Measurements from ENCODE around the gene KLHL26.

DNA sequence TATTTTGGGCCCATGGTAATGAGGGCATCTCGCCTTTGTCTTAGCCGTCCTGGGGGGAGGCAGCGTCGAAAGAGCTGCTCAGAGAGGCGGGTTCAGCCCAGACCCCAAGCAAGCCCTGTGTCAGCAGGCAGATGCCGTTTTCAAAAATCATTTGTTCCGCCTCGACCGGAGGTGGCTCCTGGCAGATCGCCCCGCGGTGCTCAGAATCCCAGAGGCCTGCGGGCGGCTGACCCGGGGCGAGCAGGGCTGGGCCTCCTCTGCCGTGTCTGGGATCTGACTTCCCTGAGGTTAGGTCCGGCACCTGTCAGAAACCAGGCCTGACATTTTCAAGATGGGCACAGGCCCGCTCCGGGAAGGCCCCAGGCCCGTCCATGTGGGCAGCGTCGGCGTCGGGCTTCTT, 82.7 kb downstream of the KLHL26 start:
- TF ChIP-seq, protein P1, sequence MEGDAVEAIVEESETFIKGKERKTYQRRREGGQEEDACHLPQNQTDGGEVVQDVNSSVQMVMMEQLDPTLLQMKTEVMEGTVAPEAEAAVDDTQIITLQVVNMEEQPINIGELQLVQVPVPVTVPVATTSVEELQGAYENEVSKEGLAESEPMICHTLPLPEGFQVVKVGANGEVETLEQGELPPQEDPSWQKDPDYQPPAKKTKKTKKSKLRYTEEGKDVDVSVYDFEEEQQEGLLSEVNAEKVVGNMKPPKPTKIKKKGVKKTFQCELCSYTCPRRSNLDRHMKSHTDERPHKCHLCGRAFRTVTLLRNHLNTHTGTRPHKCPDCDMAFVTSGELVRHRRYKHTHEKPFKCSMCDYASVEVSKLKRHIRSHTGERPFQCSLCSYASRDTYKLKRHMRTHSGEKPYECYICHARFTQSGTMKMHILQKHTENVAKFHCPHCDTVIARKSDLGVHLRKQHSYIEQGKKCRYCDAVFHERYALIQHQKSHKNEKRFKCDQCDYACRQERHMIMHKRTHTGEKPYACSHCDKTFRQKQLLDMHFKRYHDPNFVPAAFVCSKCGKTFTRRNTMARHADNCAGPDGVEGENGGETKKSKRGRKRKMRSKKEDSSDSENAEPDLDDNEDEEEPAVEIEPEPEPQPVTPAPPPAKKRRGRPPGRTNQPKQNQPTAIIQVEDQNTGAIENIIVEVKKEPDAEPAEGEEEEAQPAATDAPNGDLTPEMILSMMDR (conservative IDR thresholded peaks at IDR 0.05; ENCODE audit: low read depth, low read length): no peak
- TF ChIP-seq EZH2phosphoT487 (IDR thresholded peaks at IDR 0.05; ENCODE audit: borderline replicate concordance, low read length): no peak
- no peak for TF ChIP-seq EZH2 (IDR thresholded peaks at IDR 0.05; ENCODE audit: low read length, unreplicated experiment)
